ENCODE measurements around the gene FAM200C.

Gene FAM200C

DNA sequence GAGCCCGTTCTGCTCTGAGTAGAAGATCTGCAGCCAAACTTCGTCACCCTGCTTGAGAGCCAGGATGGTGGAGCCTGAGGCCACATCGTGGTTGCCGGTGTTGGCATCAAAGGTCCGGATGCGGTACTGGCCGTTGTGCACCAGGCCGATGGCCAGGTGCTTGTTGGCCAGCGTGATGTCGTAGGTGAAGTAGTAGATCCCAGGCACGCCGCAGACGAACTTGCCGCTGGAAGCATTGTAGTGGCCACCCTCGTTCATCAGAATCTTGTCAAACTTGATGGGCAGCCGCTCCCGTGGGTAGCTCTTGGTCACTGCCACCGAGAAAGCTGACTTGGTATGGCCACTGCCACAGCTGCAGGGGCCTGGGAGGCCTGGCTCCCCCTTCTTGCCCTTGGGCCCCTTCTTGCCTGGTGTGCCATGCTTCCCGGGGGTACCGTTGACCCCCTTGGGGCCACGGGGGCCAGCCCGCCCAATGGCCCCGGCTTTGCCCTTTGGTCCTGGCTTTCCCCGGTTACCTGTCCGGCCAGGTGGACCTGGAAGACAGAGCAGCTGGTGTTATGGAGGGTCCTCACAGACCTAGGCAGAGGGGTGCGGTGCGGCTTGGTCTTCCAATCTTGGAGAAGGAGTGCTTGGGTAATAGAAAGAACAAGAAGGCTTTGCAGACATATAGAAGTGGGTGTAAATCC is 50.5 kb downstream of the FAM200C start:
- no peak overlapping the region for H3K4me3 ChIP-seq (replicated peaks; ENCODE audit: insufficient read depth, low read length)
- no peaks in the 10 kb centered on the region for H3K27me3 ChIP-seq (ENCODE audit: insufficient read depth, poor library complexity, severe bottlenecking)
- H3K27ac ChIP-seq (replicated peaks), result no peak overlapping the region
- no peak for DNase-seq (ENCODE audit: low read depth in 1 of 2, low spot score in 1 of 2)
- TF ChIP-seq SPI1 (IDR thresholded peaks at IDR 0.05; ENCODE audit: borderline replicate concordance, low read depth), result no peak
- TF ChIP-seq, protein P1, sequence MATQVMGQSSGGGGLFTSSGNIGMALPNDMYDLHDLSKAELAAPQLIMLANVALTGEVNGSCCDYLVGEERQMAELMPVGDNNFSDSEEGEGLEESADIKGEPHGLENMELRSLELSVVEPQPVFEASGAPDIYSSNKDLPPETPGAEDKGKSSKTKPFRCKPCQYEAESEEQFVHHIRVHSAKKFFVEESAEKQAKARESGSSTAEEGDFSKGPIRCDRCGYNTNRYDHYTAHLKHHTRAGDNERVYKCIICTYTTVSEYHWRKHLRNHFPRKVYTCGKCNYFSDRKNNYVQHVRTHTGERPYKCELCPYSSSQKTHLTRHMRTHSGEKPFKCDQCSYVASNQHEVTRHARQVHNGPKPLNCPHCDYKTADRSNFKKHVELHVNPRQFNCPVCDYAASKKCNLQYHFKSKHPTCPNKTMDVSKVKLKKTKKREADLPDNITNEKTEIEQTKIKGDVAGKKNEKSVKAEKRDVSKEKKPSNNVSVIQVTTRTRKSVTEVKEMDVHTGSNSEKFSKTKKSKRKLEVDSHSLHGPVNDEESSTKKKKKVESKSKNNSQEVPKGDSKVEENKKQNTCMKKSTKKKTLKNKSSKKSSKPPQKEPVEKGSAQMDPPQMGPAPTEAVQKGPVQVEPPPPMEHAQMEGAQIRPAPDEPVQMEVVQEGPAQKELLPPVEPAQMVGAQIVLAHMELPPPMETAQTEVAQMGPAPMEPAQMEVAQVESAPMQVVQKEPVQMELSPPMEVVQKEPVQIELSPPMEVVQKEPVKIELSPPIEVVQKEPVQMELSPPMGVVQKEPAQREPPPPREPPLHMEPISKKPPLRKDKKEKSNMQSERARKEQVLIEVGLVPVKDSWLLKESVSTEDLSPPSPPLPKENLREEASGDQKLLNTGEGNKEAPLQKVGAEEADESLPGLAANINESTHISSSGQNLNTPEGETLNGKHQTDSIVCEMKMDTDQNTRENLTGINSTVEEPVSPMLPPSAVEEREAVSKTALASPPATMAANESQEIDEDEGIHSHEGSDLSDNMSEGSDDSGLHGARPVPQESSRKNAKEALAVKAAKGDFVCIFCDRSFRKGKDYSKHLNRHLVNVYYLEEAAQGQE (IDR thresholded peaks at IDR 0.05; ENCODE audit: insufficient replicate concordance, low read depth), result no peak
- TF ChIP-seq POLR2AphosphoS5 (IDR thresholded peaks at IDR 0.05; ENCODE audit: low read depth), result no peak
- no peak for TF ChIP-seq GABPA (IDR thresholded peaks at IDR 0.05; ENCODE audit: low read depth)
- TF ChIP-seq, protein P2, sequence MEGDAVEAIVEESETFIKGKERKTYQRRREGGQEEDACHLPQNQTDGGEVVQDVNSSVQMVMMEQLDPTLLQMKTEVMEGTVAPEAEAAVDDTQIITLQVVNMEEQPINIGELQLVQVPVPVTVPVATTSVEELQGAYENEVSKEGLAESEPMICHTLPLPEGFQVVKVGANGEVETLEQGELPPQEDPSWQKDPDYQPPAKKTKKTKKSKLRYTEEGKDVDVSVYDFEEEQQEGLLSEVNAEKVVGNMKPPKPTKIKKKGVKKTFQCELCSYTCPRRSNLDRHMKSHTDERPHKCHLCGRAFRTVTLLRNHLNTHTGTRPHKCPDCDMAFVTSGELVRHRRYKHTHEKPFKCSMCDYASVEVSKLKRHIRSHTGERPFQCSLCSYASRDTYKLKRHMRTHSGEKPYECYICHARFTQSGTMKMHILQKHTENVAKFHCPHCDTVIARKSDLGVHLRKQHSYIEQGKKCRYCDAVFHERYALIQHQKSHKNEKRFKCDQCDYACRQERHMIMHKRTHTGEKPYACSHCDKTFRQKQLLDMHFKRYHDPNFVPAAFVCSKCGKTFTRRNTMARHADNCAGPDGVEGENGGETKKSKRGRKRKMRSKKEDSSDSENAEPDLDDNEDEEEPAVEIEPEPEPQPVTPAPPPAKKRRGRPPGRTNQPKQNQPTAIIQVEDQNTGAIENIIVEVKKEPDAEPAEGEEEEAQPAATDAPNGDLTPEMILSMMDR (IDR thresholded peaks at IDR 0.05; ENCODE audit: insufficient read depth, low read length), result no peak

DNA sequence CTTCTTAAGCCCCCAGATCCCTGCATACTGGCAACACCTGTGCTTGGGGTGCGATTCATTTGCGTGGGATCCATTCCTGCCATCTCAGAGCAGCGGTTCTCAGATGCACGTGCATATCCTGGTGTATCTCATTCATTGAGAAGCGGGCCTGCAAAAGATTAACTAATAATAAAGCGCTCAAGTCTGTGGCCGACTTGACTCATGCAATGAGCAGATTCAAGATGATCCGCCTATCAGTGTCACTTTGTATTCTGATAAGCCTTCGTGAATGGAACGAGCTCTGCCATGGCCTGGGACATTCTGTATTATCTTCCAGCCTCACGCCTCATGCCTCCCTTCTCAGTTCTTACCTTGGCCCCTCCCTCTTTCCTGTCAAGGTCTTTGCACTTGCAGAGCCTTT is 51.8 kb downstream of the FAM200C start:
- no peak for TF ChIP-seq GABPA (IDR thresholded peaks at IDR 0.05; ENCODE audit: low read depth)
- DNase-seq (ENCODE audit: low read depth in 1 of 2, low spot score in 1 of 2), result no peak
- H3K4me3 ChIP-seq (replicated peaks; ENCODE audit: insufficient read depth, low read length), result no peak overlapping the region
- H3K27me3 ChIP-seq (ENCODE audit: insufficient read depth, poor library complexity, severe bottlenecking), result no peaks in the 10 kb centered on the region
- H3K27ac ChIP-seq (replicated peaks), result no peak overlapping the region

DNA sequence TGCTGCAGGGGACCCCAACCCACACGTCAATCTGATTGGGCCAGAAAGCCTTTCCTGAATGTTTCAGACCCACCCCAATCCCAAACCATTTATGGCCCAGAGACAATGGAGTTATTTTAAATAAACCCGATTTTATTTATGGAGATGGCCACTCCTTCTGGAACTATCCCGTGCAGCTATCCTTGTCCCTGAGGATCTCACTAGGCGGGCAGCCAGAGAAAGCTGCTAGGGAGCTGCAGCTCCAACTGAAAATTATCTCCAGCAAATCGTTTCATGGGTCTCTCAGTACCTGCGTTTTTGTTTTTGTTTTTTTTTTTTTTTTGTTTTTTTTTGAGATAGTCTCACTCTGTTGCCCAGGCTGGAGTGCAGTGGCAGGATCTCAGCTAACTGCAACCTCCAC is 52.4 kb downstream of the FAM200C start:
- no peak overlapping the region for H3K27ac ChIP-seq (replicated peaks)
- TF ChIP-seq, protein P2 (IDR thresholded peaks at IDR 0.05; ENCODE audit: insufficient read depth, low read length), result no peak
- TF ChIP-seq SPI1 (IDR thresholded peaks at IDR 0.05; ENCODE audit: borderline replicate concordance, low read depth), result no peak
- TF ChIP-seq GABPA (IDR thresholded peaks at IDR 0.05; ENCODE audit: low read depth), result no peak
- TF ChIP-seq, protein P1 (IDR thresholded peaks at IDR 0.05; ENCODE audit: insufficient replicate concordance, low read depth), result no peak
- no peak for TF ChIP-seq POLR2AphosphoS5 (IDR thresholded peaks at IDR 0.05; ENCODE audit: low read depth)
- DNase-seq (ENCODE audit: low read depth in 1 of 2, low spot score in 1 of 2), result no peak
- no peaks in the 10 kb centered on the region for H3K27me3 ChIP-seq (ENCODE audit: insufficient read depth, poor library complexity, severe bottlenecking)
- H3K4me3 ChIP-seq (replicated peaks; ENCODE audit: insufficient read depth, low read length), result no peak overlapping the region
